GM11168 (cell line): ENCODE data around the gene TRPM6.

ENCODE experiments used
- in situ Hi-C: fragments of 300-500 bp; cut with MboI; formaldehyde crosslinking; loops from one replicate; pipeline ENCODE4 v1.12.0; 2022; ENCODE audit warnings: low sequenced_read_pairs; ENCODE audit not compliant: unreplicated experiment

TRPM6 gene

GRCh38 chr9:74783408-74783807, 104.3 kb downstream of the TRPM6 start:
- in situ Hi-C loops: no loop called here

DNA sequence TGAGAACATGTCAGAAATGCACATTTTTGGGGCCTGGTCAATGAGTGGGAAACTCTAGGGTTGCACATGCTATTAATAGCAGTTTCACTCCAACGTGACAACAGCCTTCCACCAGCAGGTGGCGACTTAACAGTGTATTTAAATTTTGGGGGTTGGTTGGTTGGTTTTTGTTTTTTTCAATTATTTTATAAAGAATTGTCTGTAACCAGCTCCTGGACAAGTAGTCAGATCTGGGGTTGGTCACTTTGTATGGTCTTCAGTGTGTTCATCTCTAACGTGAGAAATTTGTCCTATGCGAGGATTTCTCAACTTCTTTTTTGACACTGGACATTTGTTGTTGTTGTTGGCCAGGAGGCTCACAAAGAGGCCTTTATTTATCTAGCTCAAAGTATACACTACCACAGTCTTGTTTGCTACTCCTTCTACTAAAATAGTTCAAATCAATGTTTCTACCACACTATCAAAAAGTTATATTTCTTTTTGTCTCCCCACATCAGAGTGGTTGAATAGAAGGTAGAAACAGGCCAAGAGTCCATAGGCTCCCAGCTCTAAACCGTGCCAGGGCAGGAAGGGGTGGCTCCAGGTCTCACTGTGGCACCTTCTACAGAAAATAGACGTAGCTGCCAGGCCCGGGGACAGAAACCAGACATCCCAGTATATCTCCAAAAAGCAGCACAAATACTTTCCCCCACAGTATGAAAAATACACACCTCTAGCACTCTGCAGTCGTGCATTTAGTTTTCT, 110.4 kb downstream of the TRPM6 start:
- in situ Hi-C loops: loop anchor here (5.0 kb wide), 1 partner anchor 225 kb away; no protein-coding TSS in a partner anchor

- in situ Hi-C loops: loop anchor here (5.0 kb wide), 1 partner anchor 227 kb away; no protein-coding TSS in a partner anchor
Measured at GRCh38 chr9:74775396-74775795, 112.3 kb downstream of the TRPM6 start.

GRCh38 chr9:74773886-74774479, 113.7 kb downstream of the TRPM6 start:
- in situ Hi-C loops: loop anchor here (5.0 kb wide), 1 partner anchor 303 kb away; no protein-coding TSS in a partner anchor

GRCh38 chr9:74772121-74772520, 115.6 kb downstream of the TRPM6 start:
- in situ Hi-C loops: loop anchor here (5.0 kb wide), 1 partner anchor 305 kb away; no protein-coding TSS in a partner anchor

DNA sequence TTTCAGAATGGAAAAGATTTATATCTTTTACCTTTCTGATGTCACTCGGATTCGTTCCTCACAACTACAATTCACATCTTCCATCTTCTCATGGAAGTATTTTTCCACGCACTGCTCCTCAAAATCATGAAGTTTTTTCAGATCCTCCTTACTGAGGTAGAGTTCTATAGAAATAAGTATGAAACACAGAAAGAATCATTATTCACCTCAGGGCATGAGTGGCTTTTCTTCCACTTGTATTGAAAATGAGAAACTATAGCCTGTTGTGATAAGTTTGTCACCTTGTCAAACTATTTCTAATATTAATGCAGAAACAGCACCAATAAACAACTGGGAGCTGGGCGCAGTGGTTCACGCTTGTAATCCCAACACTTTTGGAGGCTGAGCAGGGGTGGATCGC, 116.0 kb downstream of the TRPM6 start:
- in situ Hi-C loops: loop anchor here (5.0 kb wide), 1 partner anchor 306 kb away; no protein-coding TSS in a partner anchor

GRCh38 chr9:74771262-74771585, 116.5 kb downstream of the TRPM6 start:
- in situ Hi-C loops: loop anchor here (5.0 kb wide), 1 partner anchor 306 kb away; no protein-coding TSS in a partner anchor

DNA sequence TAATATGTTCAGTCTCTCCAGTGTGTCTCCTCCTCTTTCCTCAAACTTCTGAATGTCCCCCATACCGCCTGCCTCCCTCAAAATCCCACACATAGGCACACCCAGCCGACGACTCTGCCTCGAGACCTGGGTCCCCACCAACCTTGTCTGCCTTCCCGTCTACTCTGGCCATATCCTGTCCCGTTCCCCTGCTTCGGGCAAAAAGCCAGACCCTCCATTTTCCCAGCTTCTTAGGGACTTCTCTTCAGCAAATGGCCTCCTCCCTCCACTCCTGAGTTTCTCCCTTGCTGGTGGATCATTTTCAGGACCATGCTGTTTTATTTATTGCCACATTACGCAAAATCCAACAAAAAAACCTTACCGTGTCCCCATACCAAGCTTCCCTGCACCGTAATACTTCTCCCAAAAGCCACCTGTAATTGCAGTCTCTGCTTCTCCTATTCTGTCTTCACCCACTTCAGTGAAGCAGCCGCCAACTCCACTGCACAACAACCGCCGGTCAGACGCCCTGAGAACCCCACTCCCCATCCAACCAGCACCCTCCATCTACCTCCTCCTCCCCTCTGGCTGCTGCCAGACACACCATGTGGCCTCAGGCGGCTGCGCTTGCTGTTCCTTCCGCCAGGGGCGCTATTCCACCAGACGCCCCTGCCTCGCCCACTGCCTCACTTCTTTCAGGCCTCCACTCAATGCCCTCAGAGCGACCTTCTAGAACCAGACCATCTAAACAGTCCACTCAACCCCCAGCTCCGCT, 117.0 kb downstream of the TRPM6 start:
- in situ Hi-C loops: loop anchor here (5.0 kb wide), 1 partner anchor 307 kb away; no protein-coding TSS in a partner anchor

DNA sequence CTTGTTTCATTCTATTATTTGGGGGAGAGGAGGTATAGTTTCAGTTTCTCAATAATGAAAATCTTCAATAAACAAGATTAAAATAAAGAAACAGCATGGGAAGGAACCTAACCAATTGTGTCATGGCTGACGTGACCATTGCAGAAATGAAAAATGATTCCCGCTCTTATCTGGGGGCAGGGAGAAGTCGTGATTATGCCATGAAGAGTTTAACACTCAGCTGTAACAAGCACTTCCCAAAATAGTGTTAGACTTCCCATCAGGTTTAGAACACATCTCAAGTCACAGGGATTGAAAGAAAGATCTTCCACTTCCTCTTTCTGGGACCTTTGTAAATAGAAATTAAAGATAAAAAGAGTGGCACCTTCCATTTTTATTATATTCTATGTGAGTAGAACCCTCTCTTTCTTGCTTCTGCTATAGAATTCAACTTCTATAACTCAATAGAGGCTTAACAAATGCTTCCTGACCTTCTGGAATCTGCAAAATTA, 122.2 kb downstream of the TRPM6 start:
- in situ Hi-C loops: no loop called here

- in situ Hi-C loops: no loop called here
Measured at GRCh38 chr9:74762950-74763349, 124.8 kb downstream of the TRPM6 start.

GRCh38 chr9:74760031-74760700, 127.6 kb downstream of the TRPM6 start:
- in situ Hi-C loops: no loop called here

- in situ Hi-C loops: no loop called here
Measured at GRCh38 chr9:74755999-74756398, 131.7 kb downstream of the TRPM6 start.

- in situ Hi-C loops: no loop called here
Measured at GRCh38 chr9:74755355-74755754, 132.4 kb downstream of the TRPM6 start.

DNA sequence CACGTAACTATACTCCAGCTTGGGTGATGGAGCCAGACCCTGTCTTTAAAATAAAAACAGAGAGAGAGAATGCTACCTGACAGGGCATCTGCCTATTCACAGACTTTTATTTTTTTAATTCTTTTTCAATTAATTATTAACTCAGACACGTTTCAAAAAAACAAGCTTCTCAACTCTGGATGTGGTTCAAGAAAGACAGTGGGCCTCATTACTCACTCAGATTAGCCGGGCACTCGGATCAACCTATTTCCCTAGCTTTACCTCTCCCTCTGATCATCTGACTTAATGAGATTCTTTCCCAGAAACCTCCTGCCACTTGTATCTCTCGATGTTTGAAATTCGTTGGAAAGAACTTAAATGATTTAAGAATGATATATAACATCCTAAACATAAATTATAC, 134.1 kb downstream of the TRPM6 start:
- in situ Hi-C loops: no loop called here

GRCh38 chr9:74748966-74749365, 138.8 kb downstream of the TRPM6 start:
- in situ Hi-C loops: no loop called here

DNA sequence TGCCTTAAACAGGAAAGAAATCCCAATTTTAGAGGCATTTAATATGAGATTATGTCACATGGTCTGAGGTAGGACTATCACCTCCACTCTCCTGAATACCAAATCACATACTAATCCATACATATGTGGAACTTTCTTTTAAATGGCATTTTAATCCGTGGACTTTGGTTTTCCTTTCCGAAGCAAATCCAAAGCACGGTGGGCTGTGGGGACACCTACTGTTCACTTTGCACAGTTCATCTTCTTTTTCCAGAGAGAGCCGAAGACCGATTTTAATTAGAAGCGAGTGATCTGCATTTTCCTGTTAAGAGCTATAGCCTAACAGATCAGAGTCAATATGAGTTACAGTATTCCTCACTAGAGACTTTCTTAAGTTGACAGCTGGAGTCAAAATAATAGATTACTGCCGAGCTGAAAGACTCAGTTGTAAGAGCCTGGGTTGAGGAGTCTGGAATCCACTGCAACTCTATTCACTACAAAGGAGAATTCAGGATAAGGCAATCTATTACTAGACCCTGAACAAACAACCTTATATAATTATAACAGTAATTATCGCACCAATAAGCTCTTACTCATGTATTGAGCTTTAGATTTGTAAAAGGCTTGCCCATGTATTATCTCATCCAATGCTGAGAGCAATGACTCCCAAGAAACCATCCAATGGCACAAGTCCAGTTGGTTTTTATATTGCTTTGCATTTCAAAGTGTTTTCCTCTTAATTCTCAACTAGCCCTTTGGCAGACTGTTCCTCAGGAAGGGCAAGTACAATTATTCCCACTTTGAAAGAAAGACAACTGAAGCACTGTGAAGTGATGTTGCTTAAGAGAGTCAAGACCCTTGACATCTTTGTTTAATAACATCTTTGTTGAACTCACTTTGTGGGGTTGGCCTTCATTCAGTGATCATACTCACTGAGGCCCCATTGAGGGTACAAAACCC, 144.7 kb downstream of the TRPM6 start:
- in situ Hi-C loops: no loop called here

- in situ Hi-C loops: no loop called here
Measured at GRCh38 chr9:74742191-74742790, 145.4 kb downstream of the TRPM6 start.

- in situ Hi-C loops: no loop called here
Measured at GRCh38 chr9:74736646-74737045, 151.1 kb downstream of the TRPM6 start.

GRCh38 chr9:74735761-74736160, 152.0 kb downstream of the TRPM6 start:
- in situ Hi-C loops: no loop called here
